H1 (cell line): ENCODE results near the gene GLOD4. TPM values are rescaled to one million over a fixed set of nuclear protein-coding genes. Genes with fewer than 3 reads are reported as not detected.

Experiments used
- CTCF ChIA-PET: fragments of 300-600 bp; sonication (Branson Sonifier 250); formaldehyde crosslinking; loops from one replicate; lab custom pipeline; 2021; ENCODE audit not compliant: partially characterized antibody; lab: Charles Lee
- POLR2A ChIA-PET: fragments of 300-600 bp; sonication (Branson Sonifier 250); formaldehyde crosslinking; loops from one replicate; lab custom pipeline; 2021; ENCODE audit warnings: inconsistent platforms; ENCODE audit not compliant: partially characterized antibody; lab: Charles Lee
- DNase-seq, 2 experiments: peaks; one replicate each; pipeline versions ENCODE4 v3.0.0 to v3.0.0-alpha.2; 2010 to 2022; ENCODE audit warnings: low spot score in 2 of 2, low read depth in 1 of 2, mixed read lengths in 1 of 2
- FAIRE-seq: peaks from 2 replicates; lab custom pipeline; 2011; peaks lifted over from hg19 to GRCh38; lab: Jason Lieb, UNC
- H2AFZ ChIP-seq: 2 replicates; pipeline ENCODE4 v1.8.1; 2012; ENCODE audit warnings: low read length, inconsistent platforms
- H2AK5ac ChIP-seq: 2 replicates; pipeline ENCODE4 v1.6.1; 2013; ENCODE audit warnings: low read depth, low read length
- H2BK120ac ChIP-seq: replicated peaks from 2 replicates; pipeline ENCODE3; 2013; ENCODE audit warnings: low read depth, low read length, inconsistent platforms
- H2BK12ac ChIP-seq: 2 replicates; pipeline ENCODE4 v1.6.1; 2013; ENCODE audit warnings: low read depth, low read length
- H2BK15ac ChIP-seq: 2 replicates; pipeline ENCODE4 v1.6.1; 2013; ENCODE audit warnings: low read length
- H2BK20ac ChIP-seq: 2 replicates; pipeline ENCODE4 v1.6.1; 2013; ENCODE audit warnings: low read length
- H2BK5ac ChIP-seq: 2 replicates; pipeline ENCODE4 v1.6.1; 2013; ENCODE audit warnings: low read depth, low read length
- H3K14ac ChIP-seq: 2 replicates; pipeline ENCODE4 v1.6.1; 2013; ENCODE audit warnings: inconsistent platforms; ENCODE audit not compliant: insufficient read length
- H3K18ac ChIP-seq: 2 replicates; pipeline ENCODE4 v1.6.1; 2013; ENCODE audit warnings: low read length; ENCODE audit errors: extremely low read depth
- H3K23ac ChIP-seq: 2 replicates; pipeline ENCODE4 v1.6.1; 2013; ENCODE audit warnings: inconsistent platforms; ENCODE audit not compliant: insufficient read length
- H3K23me2 ChIP-seq: 2 replicates; pipeline ENCODE4 v1.6.1; 2013; ENCODE audit warnings: low read depth, low read length
- H3K27ac ChIP-seq: 2 replicates; pipeline ENCODE4 v1.6.1; 2011; ENCODE audit warnings: low read depth, low read length, inconsistent platforms
- H3K27me3 ChIP-seq, 4 experiments: replicated peaks in 1 of 4; 1 replicate in 1 of 4; 2 replicates in 3 of 4; pipeline versions ENCODE4 v1.6.1 to v1.8.1; 2011 to 2013; ENCODE audit warnings: low read length in 3 of 4, mild to moderate bottlenecking in 3 of 4, inconsistent platforms in 2 of 4, mixed read lengths in 2 of 4, moderate library complexity in 1 of 4; ENCODE audit not compliant: control insufficient read depth in 3 of 4, insufficient read depth in 3 of 4; ENCODE audit errors: extremely low read depth in 1 of 4
- H3K36me3 ChIP-seq, 4 experiments: 2 replicates each; pipeline versions ENCODE4 v1.6.1 to v1.8.1; 2011 to 2013; ENCODE audit warnings: mild to moderate bottlenecking in 4 of 4, low read length in 3 of 4, moderate library complexity in 2 of 4, control low read depth in 1 of 4, inconsistent platforms in 1 of 4; ENCODE audit not compliant: insufficient read depth in 4 of 4, control insufficient read depth in 2 of 4
- H3K4ac ChIP-seq: replicated peaks from 2 replicates; pipeline ENCODE3; 2013; ENCODE audit warnings: low read length, low read depth, mixed read lengths, inconsistent platforms; ENCODE audit not compliant: insufficient read length
- H3K4me1 ChIP-seq, 4 experiments: replicated peaks in 1 of 4; 1 replicate in 1 of 4; 2 replicates in 3 of 4; pipeline versions ENCODE4 v1.6.1 to v1.8.1; 2011 to 2013; ENCODE audit warnings: low read length in 3 of 4, inconsistent platforms in 2 of 4, mixed read lengths in 1 of 4; ENCODE audit not compliant: insufficient read depth in 4 of 4, control insufficient read depth in 3 of 4
- H3K4me2 ChIP-seq, 2 experiments: 2 replicates each; pipeline versions ENCODE4 v1.6.1 to v1.8.1; 2011 to 2013; ENCODE audit warnings: low read depth in 2 of 2, low read length in 2 of 2, control low read depth in 1 of 2, inconsistent platforms in 1 of 2, mild to moderate bottlenecking in 1 of 2; ENCODE audit not compliant: insufficient read depth in 1 of 2
- H3K4me3 ChIP-seq, 4 experiments: fragments of 200-600, 300-600 bp in 1 of 4; sonication (generic), shearing (Covaris generic), sonication (Bioruptor Twin) in 1 of 4; 2 replicates each; pipeline versions ENCODE4 v1.5.1 to v1.8.1; 2011 to 2016; ENCODE audit warnings: low read length in 4 of 4, low read depth in 3 of 4, control low read depth in 2 of 4, inconsistent platforms in 2 of 4, mild to moderate bottlenecking in 2 of 4, mixed read lengths in 1 of 4, moderate library complexity in 1 of 4; ENCODE audit not compliant: insufficient read depth in 2 of 4; ENCODE audit errors: extremely low read depth in 1 of 4
- H3K56ac ChIP-seq: replicated peaks from 2 replicates; pipeline ENCODE3; 2013; ENCODE audit warnings: low read depth, mild to moderate bottlenecking, mixed read lengths, low read length, inconsistent platforms; ENCODE audit not compliant: insufficient read length
- H3K79me1 ChIP-seq: 2 replicates; pipeline ENCODE4 v1.6.1; 2013; ENCODE audit warnings: low read depth, low read length, control low read depth
- H3K79me2 ChIP-seq, 2 experiments: 2 replicates each; pipeline versions ENCODE4 v1.6.1 to v1.8.1; 2012 to 2013; ENCODE audit warnings: low read length in 2 of 2, mild to moderate bottlenecking in 2 of 2, inconsistent platforms in 1 of 2; ENCODE audit not compliant: insufficient read depth in 2 of 2, control insufficient read depth in 1 of 2
- H3K9ac ChIP-seq, 4 experiments: replicated peaks in 1 of 4; 1 replicate in 1 of 4; 2 replicates in 3 of 4; pipeline versions ENCODE4 v1.6.1 to v1.8.1; 2011 to 2013; ENCODE audit warnings: low read depth in 3 of 4, low read length in 3 of 4, control low read depth in 2 of 4, mild to moderate bottlenecking in 2 of 4, moderate library complexity in 2 of 4, inconsistent platforms in 1 of 4; ENCODE audit errors: extremely low read depth in 1 of 4
- H3K9me3 ChIP-seq, 2 experiments: 2 replicates each; pipeline versions ENCODE4 v1.6.1 to v1.8.1; 2012 to 2013; ENCODE audit warnings: mild to moderate bottlenecking in 2 of 2, moderate library complexity in 2 of 2, control low read depth in 1 of 2, inconsistent platforms in 1 of 2, low read depth in 1 of 2, low read length in 1 of 2, mixed read lengths in 1 of 2; ENCODE audit not compliant: insufficient read depth in 2 of 2
- H4K20me1 ChIP-seq, 2 experiments: replicated peaks in 1 of 2; 2 replicates each; pipeline versions ENCODE3 to v1.8.1; 2011 to 2013; ENCODE audit warnings: inconsistent platforms in 2 of 2, low read length in 2 of 2, mild to moderate bottlenecking in 1 of 2; ENCODE audit not compliant: insufficient read depth in 2 of 2, control insufficient read depth in 1 of 2
- H4K5ac ChIP-seq: 2 replicates; pipeline ENCODE4 v1.6.1; 2013; ENCODE audit warnings: low read length, low read depth, mixed read lengths, inconsistent platforms; ENCODE audit not compliant: insufficient read length
- H4K8ac ChIP-seq: 2 replicates; pipeline ENCODE4 v1.8.0; 2013; ENCODE audit warnings: mild to moderate bottlenecking, moderate library complexity, low read length, inconsistent platforms; ENCODE audit not compliant: insufficient read depth; ENCODE audit errors: extremely low read depth
- H4K91ac ChIP-seq: replicated peaks from 2 replicates; pipeline ENCODE3; 2013; ENCODE audit warnings: low read length, mixed read lengths, inconsistent platforms; ENCODE audit not compliant: insufficient read length
- GTF2F1 ChIP-seq: IDR thresholded peaks from 2 replicates; pipeline ENCODE4 v1.6.1; 2012; ENCODE audit warnings: low read depth, low read length, improper control_type of control experiment, borderline replicate concordance
- SP2 ChIP-seq: IDR thresholded peaks from 2 replicates; pipeline ENCODE4 v1.6.1; 2012; ENCODE audit warnings: mild to moderate bottlenecking, low read length, inconsistent platforms
- SUZ12 ChIP-seq: fragments of 200-600 bp; sonication (generic); IDR thresholded peaks from 2 replicates; pipeline ENCODE4 v1.6.1; 2012; ENCODE audit warnings: mild to moderate bottlenecking, inconsistent platforms, low read length, moderate library complexity, mixed read lengths
- TAF1 ChIP-seq: IDR thresholded peaks from 2 replicates; pipeline ENCODE4 v1.6.1; 2011; ENCODE audit warnings: mild to moderate bottlenecking, low read depth, low read length
- WGBS, 2 experiments: shearing (Covaris generic) in 1 of 2; methylation state at CpG; one replicate each; pipeline versions ENCODE4 v1.1.6 to v1.1.7; 2013 to 2015; ENCODE audit warnings: low lambda C conversion rate in 2 of 2, mixed read lengths in 2 of 2, inconsistent platforms in 1 of 2, low coverage in 1 of 2, missing lambda C conversion rate in 1 of 2; ENCODE audit not compliant: insufficient replicate concordance in 2 of 2, insufficient coverage in 1 of 2, insufficient read length in 1 of 2; ENCODE audit errors: extremely low coverage in 1 of 2, missing lambda C conversion rate in 1 of 2; 5-methylcytosine and 5-hydroxymethylcytosine counted together
- polyA plus RNA-seq, 7 experiments: library from polyadenylated mRNA; depleted of rRNA in 3 of 7; stranded (reverse) in 5 of 7; unstranded in 2 of 7; fragments of >200 nt in 5 of 7; fragments of 200-250 nt in 2 of 7; gene quantifications; 1 replicate in 5 of 7; 2 replicates in 1 of 7; 4 replicates in 1 of 7; pipeline versions ENCODE4 v1.2.1 to v1.2.3, GENCODE V29; 2011 to 2013; ENCODE audit warnings: missing spikeins in 2 of 7, mixed read lengths in 2 of 7
- total RNA-seq: library from RNA; stranded (reverse); fragmentation: NEBNext Ultra II Directional; extraction: Animal tissue kit (Norgen Biotek cat#: 25700); gene quantifications from 2 replicates; pipeline ENCODE4 v1.2.1, GENCODE V29; 2021

The GLOD4 gene
- total and polyA plus RNA-seq, 2 of the 8 experiments (the other 6 are each of a cell fraction or from before 2014, with no cell fraction given), result 36.8 to 81.3 TPM

GRCh38 chr17:823501-823902, 41.4 kb upstream of the GLOD4 start:
- H3K14ac ChIP-seq, result no peak overlapping the region
- H3K79me1 ChIP-seq, result no peaks in the 10 kb centered on the region
- no peak overlapping the region for H2BK12ac ChIP-seq
- H3K4me3 ChIP-seq, result no peak overlapping the region
- WGBS, 2 experiments, result 92% methylated on average over 9 of the region's 9 CpGs; no CpG with 5 or more reads in 1 of the 2 experiments
- TF ChIP-seq TAF1 (no peak), SP2 (no peak), SUZ12 (no peak), GTF2F1 (no peak)
- no peak overlapping the region for H2BK5ac ChIP-seq
- no peak overlapping the region for H2BK20ac ChIP-seq
- H2BK15ac ChIP-seq, result no peak overlapping the region
- H3K18ac ChIP-seq, result no peak overlapping the region
- H4K20me1 ChIP-seq, result peaks cover 2 to 4% of the 10 kb centered on the region in 2 experiments
- no peak overlapping the region for H3K56ac ChIP-seq
- no peak for FAIRE-seq
- no peak overlapping the region for H4K91ac ChIP-seq
- H4K5ac ChIP-seq, result no peak overlapping the region
- H3K4me1 ChIP-seq, result no peaks in the 10 kb centered on the region; a peak in 1 of 7 replicates
- no peak overlapping the region for H3K27ac ChIP-seq
- no peaks in the 10 kb centered on the region for H3K23me2 ChIP-seq
- no peak overlapping the region for H3K23ac ChIP-seq
- no peak overlapping the region for H3K4me2 ChIP-seq
- no peaks in the 10 kb centered on the region for H3K9me3 ChIP-seq
- no peak overlapping the region for H2AK5ac ChIP-seq
- no peaks in the 10 kb centered on the region for H3K27me3 ChIP-seq
- ChIA-PET POLR2A (interaction anchor here (0.6 kb wide), 1 partner anchor 10 kb away, joined by 4 read pairs; no protein-coding TSS in a partner anchor), CTCF (interaction anchor here (0.6 kb wide), 1 partner anchor 137 kb away, joined by 3 read pairs; no protein-coding TSS in a partner anchor)
- no peak overlapping the region for H3K4ac ChIP-seq
- H3K36me3 ChIP-seq, result peaks cover 5 to 19% (median 14%) of the 10 kb centered on the region in 4 experiments; a peak in 6 of 8 replicates
- DNase-seq, result no peak
- H2BK120ac ChIP-seq, result no peak overlapping the region
- no peak overlapping the region for H2AFZ ChIP-seq
- no peak overlapping the region for H3K9ac ChIP-seq
- H4K8ac ChIP-seq, result no peak overlapping the region
- peaks cover 0 to 2% of the 10 kb centered on the region in 2 experiments; a peak in 1 of 4 replicates for H3K79me2 ChIP-seq
